IPS-20b (cell line): ENCODE data around the gene CAMK2B.
A peak's percentile ranks its signal among the peaks of the same experiment; 100 is the strongest.

Experiments used
- H3K27ac ChIP-seq: one replicate; pipeline ENCODE4 v1.5.1; 2013; ENCODE audit warnings: low read length
- H3K27me3 ChIP-seq: 2 replicates; pipeline ENCODE4 v1.6.1; 2013; ENCODE audit warnings: mild to moderate bottlenecking, low read length, inconsistent platforms; ENCODE audit not compliant: insufficient read depth
- H3K36me3 ChIP-seq: 2 replicates; pipeline ENCODE4 v1.6.1; 2013; ENCODE audit warnings: low read depth, mild to moderate bottlenecking, inconsistent platforms, low read length, moderate library complexity; ENCODE audit not compliant: insufficient read depth
- H3K4me1 ChIP-seq: 2 replicates; pipeline ENCODE4 v1.6.1; 2013; ENCODE audit warnings: mild to moderate bottlenecking, control low read depth, inconsistent platforms, low read length, moderate library complexity; ENCODE audit not compliant: insufficient read depth
- H3K4me3 ChIP-seq: 2 replicates; pipeline ENCODE4 v1.5.1; 2013; ENCODE audit warnings: mild to moderate bottlenecking, low read length, inconsistent platforms
- H3K9ac ChIP-seq: 2 replicates; pipeline ENCODE4 v1.6.1; 2013; ENCODE audit warnings: low read depth, mild to moderate bottlenecking, inconsistent platforms, low read length, moderate library complexity
- H3K9me3 ChIP-seq: 2 replicates; pipeline ENCODE4 v1.6.1; 2013; ENCODE audit warnings: mild to moderate bottlenecking, low read depth, low read length, inconsistent platforms; ENCODE audit not compliant: insufficient read depth

Gene CAMK2B

DNA sequence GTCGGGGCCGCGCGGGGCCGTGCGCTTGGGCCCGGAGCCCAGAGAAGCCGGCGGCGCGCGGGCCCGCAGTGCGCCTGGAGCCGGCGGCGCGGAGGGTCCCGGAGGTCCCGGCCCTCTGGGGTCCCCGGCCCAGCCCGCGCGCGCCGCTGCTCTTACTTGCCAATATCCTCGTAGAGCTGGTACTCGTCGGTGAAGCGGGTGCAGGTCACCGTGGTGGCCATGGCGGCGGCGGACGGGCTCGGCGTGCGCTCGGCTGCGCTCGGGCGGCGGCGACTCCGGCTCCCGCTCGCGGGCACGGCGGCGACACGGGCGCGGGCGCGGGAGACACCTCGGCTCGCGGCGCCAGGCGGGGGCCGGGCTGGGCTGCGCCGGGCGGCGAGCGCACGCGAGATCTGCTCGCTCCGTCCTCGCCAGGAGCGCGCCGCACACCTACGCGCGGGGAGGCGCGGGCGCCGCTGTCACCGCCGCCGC lies at the start of gene CAMK2B:
TSS of gene CAMK2B (minus strand) at position 394 of the 471 bp plus-strand sequence. CDS start at position 221, 173 bp downstream.
- no peaks in the 10 kb centered on the region for H3K9me3 ChIP-seq
- no peak within 1 kb of the TSS for H3K9ac ChIP-seq
- H3K27me3 ChIP-seq = peaks cover 76% of the 10 kb centered on the region
- no peak within 1 kb of the TSS for H3K27ac ChIP-seq
- no peaks in the 10 kb centered on the region for H3K4me1 ChIP-seq
- H3K36me3 ChIP-seq = no peaks in the 10 kb centered on the region
- peak within 1 kb of the TSS; percentile 47; the same call in 1 of the 2 replicates for H3K4me3 ChIP-seq

GRCh38 chr7:44374007-44374763 lies 48.8 kb upstream of the CAMK2B start:
- Histone ChIP-seq H3K27ac (no peak overlapping the region), H3K9me3 (no peaks in the 10 kb centered on the region), H3K27me3 (peaks cover 5% of the 10 kb centered on the region; the same call in 1 of the 2 replicates), H3K4me1 (no peaks in the 10 kb centered on the region), H3K36me3 (no peaks in the 10 kb centered on the region), H3K4me3 (no peak overlapping the region), H3K9ac (no peak overlapping the region)

GRCh38 chr7:44373418-44373740 lies 48.0 kb upstream of the CAMK2B start:
- Histone ChIP-seq H3K27ac (no peak overlapping the region), H3K27me3 (peaks cover 5% of the 10 kb centered on the region), H3K9ac (no peak overlapping the region), H3K4me1 (no peaks in the 10 kb centered on the region), H3K9me3 (no peaks in the 10 kb centered on the region), H3K36me3 (no peaks in the 10 kb centered on the region), H3K4me3 (no peak overlapping the region)

DNA sequence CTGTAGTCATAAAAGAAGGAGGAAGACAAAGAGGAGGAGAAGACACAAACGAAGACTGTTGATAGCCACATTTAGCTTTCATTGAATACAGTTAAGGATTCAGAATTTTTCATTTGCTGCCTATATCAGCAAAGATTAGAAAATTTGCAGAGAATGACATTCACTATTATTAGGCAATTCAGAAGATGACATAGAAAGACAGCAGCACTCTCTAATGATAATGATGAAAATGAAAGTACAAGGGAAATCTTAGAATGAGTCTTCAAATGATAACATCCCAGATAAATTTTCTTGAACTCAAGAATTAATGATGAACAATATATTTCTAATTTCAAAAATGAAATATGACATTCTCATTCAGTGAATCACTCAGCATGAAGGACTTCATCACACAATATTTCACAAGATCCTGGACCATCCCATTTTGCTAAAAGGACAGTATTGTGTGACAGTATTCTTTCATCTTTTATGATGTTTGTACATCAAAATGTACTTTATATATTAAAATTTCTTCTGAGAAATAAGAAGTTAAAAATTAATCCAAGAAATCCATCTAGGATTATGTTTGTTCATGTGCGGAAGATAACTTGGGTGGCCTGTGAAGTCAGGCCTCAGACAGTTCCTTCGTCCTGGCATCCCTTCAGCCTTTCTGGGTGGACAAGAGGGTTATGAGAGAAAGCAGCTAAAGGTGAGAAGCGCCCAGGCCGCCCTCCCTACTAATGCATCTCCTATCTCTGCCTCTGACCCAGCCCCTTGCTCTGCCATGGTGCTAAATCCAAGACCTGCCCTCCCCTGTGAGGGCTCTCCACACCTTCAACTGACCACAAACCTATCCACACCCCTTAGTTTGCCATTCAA lies 47.4 kb upstream of the CAMK2B start:
- no peak overlapping the region for H3K27ac ChIP-seq
- no peaks in the 10 kb centered on the region for H3K4me1 ChIP-seq
- H3K27me3 ChIP-seq = peaks cover 5% of the 10 kb centered on the region
- no peaks in the 10 kb centered on the region for H3K36me3 ChIP-seq
- no peak overlapping the region for H3K4me3 ChIP-seq
- H3K9me3 ChIP-seq = no peaks in the 10 kb centered on the region
- no peak overlapping the region for H3K9ac ChIP-seq

DNA sequence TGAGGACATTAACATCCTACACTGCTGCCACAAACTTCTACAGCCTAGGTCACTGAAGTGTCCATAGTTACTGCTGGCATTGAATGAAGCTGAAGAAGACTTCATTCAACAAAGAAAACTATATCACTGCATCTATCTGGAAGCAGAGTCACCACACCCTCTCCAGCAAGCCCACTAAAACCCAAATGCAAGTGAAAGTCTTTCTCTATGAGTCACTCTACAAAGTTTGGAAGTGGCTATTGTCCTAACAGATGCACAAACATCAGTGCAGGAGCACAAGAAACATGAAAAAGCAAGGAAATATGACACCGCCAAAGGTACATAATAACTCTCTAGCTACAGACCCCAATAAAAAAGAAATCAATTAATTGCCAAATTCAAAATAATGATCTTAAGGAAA lies 43.5 kb upstream of the CAMK2B start:
- Histone ChIP-seq H3K27ac (no peak overlapping the region), H3K4me1 (no peaks in the 10 kb centered on the region), H3K27me3 (peaks cover 5% of the 10 kb centered on the region; the same call in 1 of the 2 replicates)

GRCh38 chr7:44368455-44368854 lies 43.1 kb upstream of the CAMK2B start:
- no peak overlapping the region for H3K4me3 ChIP-seq
- peaks cover 5% of the 10 kb centered on the region; the same call in 1 of the 2 replicates for H3K27me3 ChIP-seq
- H3K27ac ChIP-seq = no peak overlapping the region
- H3K36me3 ChIP-seq = no peaks in the 10 kb centered on the region
- no peaks in the 10 kb centered on the region for H3K4me1 ChIP-seq
- H3K9me3 ChIP-seq = no peaks in the 10 kb centered on the region
- no peak overlapping the region for H3K9ac ChIP-seq

More for the DNA sequence above, 43.5 kb upstream of the CAMK2B start:
- Histone ChIP-seq H3K9ac (no peak overlapping the region), H3K36me3 (no peaks in the 10 kb centered on the region), H3K4me3 (no peak overlapping the region), H3K9me3 (no peaks in the 10 kb centered on the region)

DNA sequence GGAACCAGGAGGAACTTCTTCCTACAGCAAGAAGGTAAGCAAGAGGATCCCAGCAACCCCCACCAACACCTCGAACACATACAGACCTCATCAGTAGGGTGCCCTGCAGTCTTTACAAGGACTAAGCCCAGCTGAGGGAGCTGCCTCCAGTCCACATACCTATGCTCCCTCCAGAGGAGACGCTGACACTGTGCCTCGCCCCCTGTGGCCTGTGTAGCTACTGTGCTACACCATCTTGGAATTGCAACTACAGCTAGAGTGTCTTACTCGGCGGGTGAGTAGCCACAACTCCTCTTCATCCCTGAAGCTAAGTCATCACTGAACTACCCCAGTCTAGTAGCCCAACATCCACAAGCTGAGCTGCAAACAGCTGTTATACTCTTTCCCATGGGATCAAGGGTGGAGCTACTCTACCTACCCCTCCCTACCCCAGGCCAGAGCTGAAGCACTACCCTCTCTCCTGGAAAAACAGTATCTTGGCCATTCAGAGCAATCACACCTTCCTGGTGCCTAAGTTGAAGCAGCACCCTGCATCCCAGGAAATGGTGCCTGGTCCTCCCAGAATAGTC lies 42.2 kb upstream of the CAMK2B start:
- Histone ChIP-seq H3K27me3 (no peaks in the 10 kb centered on the region; the same call in 1 of the 2 replicates), H3K4me3 (no peak overlapping the region), H3K27ac (no peak overlapping the region), H3K4me1 (no peaks in the 10 kb centered on the region), H3K9ac (no peak overlapping the region), H3K9me3 (no peaks in the 10 kb centered on the region), H3K36me3 (no peaks in the 10 kb centered on the region)

DNA sequence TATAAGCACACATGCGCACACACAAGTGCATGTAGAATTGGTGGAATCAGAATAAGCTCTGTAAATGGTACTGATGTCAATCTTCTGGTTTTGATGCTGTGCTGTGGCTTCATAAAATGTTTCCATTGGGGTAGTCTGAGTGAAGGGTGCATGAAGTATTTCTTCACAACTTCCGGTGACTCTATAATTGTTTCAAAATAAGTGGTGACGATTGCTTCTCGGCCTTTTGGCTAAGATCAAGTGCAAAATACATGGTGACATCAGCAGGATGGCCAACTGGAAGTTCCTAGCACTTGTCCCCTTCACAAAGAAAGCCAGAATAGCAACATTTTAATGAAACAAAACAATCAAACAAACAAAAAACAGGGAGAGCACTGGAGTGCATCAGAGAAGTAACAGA lies 41.6 kb upstream of the CAMK2B start:
- Histone ChIP-seq H3K9me3 (no peaks in the 10 kb centered on the region), H3K27me3 (no peaks in the 10 kb centered on the region; the same call in 1 of the 2 replicates), H3K9ac (no peak overlapping the region), H3K4me1 (no peaks in the 10 kb centered on the region), H3K36me3 (no peaks in the 10 kb centered on the region), H3K27ac (no peak overlapping the region), H3K4me3 (no peak overlapping the region)

GRCh38 chr7:44353668-44354067 lies 28.3 kb upstream of the CAMK2B start:
- Histone ChIP-seq H3K36me3 (no peaks in the 10 kb centered on the region), H3K4me3 (no peak overlapping the region), H3K9me3 (no peaks in the 10 kb centered on the region), H3K27me3 (peaks cover 6% of the 10 kb centered on the region; the same call in 1 of the 2 replicates), H3K9ac (no peak overlapping the region), H3K27ac (no peak overlapping the region), H3K4me1 (no peaks in the 10 kb centered on the region)

GRCh38 chr7:44348851-44349781 lies 23.7 kb upstream of the CAMK2B start:
- no peaks in the 10 kb centered on the region for H3K9me3 ChIP-seq
- no peak overlapping the region for H3K4me3 ChIP-seq
- no peaks in the 10 kb centered on the region for H3K36me3 ChIP-seq
- H3K9ac ChIP-seq = no peak overlapping the region
- no peaks in the 10 kb centered on the region for H3K4me1 ChIP-seq
- H3K27ac ChIP-seq = no peak overlapping the region
- peaks cover 9% of the 10 kb centered on the region; the same call in 1 of the 2 replicates for H3K27me3 ChIP-seq

GRCh38 chr7:44348300-44348699 lies 22.9 kb upstream of the CAMK2B start:
- Histone ChIP-seq H3K4me1 (no peaks in the 10 kb centered on the region), H3K4me3 (no peak overlapping the region), H3K27me3 (peaks cover 9% of the 10 kb centered on the region; the same call in 1 of the 2 replicates), H3K9ac (no peak overlapping the region), H3K27ac (no peak overlapping the region), H3K9me3 (0 out of 2 replicates have a peak, but pooled peaks cover under 1% of the 10 kb centered on the region), H3K36me3 (no peaks in the 10 kb centered on the region)
